Mesothelial cell of epicardium (in vitro differentiated cells): ENCODE results near the gene ADD1. TPM values are rescaled to one million over a fixed set of nuclear protein-coding genes. Genes with fewer than 3 reads are reported as not detected.

Experiments
- DNase-seq, 2 experiments: peaks; one replicate each; pipeline ENCODE4 v3.0.0; 2021; ENCODE audit warnings: low spot score in 2 of 2; ENCODE audit not compliant: unreplicated experiment in 2 of 2
- H3K27ac Mint-ChIP-seq: 2 replicates; pipeline ENCODE4 v1.8.0; 2021; ENCODE audit warnings: mixed read lengths
- H3K27me3 Mint-ChIP-seq: 2 replicates; pipeline ENCODE4 v1.8.0; 2021; ENCODE audit warnings: low read depth, mixed read lengths
- H3K36me3 Mint-ChIP-seq: 2 replicates; pipeline ENCODE4 v1.8.0; 2021; ENCODE audit warnings: mixed read lengths
- H3K4me1 Mint-ChIP-seq: 2 replicates; pipeline ENCODE4 v1.8.0; 2021; ENCODE audit warnings: mixed read lengths
- H3K4me3 Mint-ChIP-seq: 2 replicates; pipeline ENCODE4 v1.8.0; 2021; ENCODE audit warnings: mild to moderate bottlenecking, moderate library complexity, mixed read lengths
- H3K9me3 Mint-ChIP-seq: 2 replicates; pipeline ENCODE4 v1.8.0; 2021; ENCODE audit warnings: mixed read lengths
- total RNA-seq: library from RNA; stranded (reverse); gene quantifications from 3 replicates; pipeline ENCODE4 v1.2.1, GENCODE V29; 2021
- TF ChIP-seq, protein P1 (sequence below): fragments of 200-600 bp; sonication (generic); IDR thresholded peaks from one replicate; pipeline ENCODE4 v1.5.0; 2021; ENCODE audit warnings: antibody characterized with exemption; ENCODE audit not compliant: unreplicated experiment

The ADD1 gene
- total RNA-seq, 1 donor from 2014 or later, result 297 TPM

DNA sequence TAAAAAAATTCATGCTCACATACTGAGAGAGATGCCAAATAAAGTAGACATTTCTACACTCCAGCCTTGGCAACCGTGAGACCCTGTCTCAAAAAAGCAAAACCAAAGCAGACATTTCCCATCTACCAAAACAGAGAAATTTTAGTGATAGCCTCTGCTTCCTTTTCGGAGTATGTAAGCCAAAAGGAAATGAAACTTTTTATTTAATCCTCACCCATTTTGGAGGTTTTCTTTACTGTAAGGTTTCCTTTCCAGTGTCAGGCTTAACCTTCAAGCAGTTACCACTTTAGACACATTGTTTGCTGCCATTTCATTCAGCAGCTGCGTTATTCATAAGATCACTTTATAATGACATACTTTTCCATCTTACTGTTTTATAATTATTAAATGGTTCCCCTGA lies 15.9 kb downstream of the ADD1 start:
- Mint-ChIP-seq H3K27me3 (no peaks in the 10 kb centered on the region), H3K27ac (peak overlapping the region; percentile 97), H3K4me3 (no peak overlapping the region), H3K4me1 (peaks cover 57% of the 10 kb centered on the region), H3K36me3 (peaks cover 17% of the 10 kb centered on the region), H3K9me3 (peaks cover 5% of the 10 kb centered on the region)
- DNase-seq, result no peak
- TF ChIP-seq, protein P1, sequence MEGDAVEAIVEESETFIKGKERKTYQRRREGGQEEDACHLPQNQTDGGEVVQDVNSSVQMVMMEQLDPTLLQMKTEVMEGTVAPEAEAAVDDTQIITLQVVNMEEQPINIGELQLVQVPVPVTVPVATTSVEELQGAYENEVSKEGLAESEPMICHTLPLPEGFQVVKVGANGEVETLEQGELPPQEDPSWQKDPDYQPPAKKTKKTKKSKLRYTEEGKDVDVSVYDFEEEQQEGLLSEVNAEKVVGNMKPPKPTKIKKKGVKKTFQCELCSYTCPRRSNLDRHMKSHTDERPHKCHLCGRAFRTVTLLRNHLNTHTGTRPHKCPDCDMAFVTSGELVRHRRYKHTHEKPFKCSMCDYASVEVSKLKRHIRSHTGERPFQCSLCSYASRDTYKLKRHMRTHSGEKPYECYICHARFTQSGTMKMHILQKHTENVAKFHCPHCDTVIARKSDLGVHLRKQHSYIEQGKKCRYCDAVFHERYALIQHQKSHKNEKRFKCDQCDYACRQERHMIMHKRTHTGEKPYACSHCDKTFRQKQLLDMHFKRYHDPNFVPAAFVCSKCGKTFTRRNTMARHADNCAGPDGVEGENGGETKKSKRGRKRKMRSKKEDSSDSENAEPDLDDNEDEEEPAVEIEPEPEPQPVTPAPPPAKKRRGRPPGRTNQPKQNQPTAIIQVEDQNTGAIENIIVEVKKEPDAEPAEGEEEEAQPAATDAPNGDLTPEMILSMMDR, result no peak

DNA sequence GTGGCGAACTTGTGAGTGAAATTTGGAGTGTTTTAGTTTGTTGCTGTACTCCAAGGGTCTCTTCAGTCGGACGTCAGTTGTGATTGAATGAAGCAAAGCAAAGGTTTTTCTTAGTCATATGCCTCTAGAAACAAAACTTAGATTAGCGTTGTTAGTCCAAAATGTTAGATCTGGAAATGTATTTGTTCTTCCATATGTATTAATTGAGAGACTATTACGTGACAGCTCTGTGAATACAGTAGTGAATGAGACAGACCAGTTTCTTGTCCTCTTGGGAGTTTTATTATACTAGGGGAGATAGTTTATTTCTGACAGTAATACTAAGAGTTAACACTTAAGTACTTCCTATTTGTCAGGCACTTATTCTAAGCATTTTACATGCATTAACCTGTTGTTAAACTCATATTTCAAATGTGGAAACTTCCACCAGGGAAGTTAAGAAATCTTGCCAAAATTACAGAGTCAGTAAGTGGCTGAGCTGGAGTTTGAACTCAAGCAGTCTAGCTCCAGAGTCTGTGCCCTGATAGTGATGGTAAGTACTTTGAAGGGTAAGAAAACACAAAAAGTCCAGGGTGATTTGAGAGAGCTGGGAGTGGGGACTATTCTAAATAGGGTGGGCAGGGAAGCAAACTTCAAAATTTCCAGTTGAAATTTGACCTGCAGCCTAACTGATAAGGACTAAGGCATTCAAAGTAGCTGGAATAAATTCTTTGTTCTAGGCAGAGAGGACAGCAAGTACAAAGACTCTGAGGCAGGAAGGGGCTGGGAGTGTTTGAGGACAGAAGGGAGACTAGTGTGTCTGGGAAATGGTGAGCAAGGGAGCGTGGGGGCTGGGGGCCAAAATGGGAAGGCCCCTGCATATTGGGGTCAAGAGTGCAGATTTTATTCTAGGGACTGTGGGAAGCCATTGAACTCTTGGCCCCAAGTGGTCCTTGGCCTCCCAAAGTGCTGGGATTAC lies 17.0 kb downstream of the ADD1 start:
- H3K27me3 Mint-ChIP-seq, result no peaks in the 10 kb centered on the region

DNA sequence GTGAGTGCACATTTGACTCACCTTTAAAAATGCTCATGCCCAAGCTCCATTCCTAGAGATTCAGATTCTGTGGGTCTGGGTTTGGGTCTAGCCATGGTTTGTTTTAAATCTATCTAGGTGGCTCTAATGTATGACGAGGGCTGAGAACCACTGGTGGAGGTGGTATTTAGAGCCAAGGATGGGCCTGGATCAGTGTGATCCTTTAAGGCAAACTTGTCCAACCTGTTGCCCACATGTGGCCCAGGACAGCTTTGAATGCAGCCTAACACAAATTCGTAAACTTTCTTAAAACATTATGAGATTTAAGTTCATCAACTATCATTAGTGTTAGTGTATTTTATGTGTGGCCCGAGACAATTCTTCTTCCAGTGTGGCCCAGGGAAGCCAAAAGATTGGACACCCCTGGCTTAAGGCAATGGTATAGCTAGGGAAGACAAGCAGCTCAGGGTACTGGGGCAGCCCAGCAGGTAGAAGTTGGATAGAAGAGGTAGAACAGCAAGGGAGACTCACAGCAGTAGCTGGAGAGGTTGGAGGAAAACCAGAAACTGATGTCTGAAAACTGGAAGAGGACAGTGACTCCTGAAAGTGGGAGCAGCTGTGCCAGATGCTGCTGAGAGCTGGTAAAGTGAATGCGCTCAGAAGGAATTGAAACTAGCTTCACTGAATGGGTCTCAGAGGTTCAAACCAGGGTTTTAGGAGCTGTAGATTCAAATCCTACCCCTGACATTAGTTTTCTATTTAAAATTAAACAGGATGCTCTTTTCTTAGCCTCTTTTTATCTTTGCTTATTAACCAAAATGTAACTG lies 18.2 kb downstream of the ADD1 start:
- Mint-ChIP-seq H3K4me1 (peaks cover 68% of the 10 kb centered on the region), H3K36me3 (peaks cover 6% of the 10 kb centered on the region), H3K4me3 (no peak overlapping the region), H3K9me3 (no peaks in the 10 kb centered on the region), H3K27ac (peak overlapping the region; percentile 97), H3K27me3 (no peaks in the 10 kb centered on the region)
- no peak for DNase-seq
- TF ChIP-seq, protein P1, result no peak

More for the DNA sequence above, 17.0 kb downstream of the ADD1 start:
- no peak for DNase-seq
- Mint-ChIP-seq H3K9me3 (peaks cover 5% of the 10 kb centered on the region), H3K36me3 (peaks cover 10% of the 10 kb centered on the region), H3K4me3 (peak overlapping the region; percentile 11), H3K27ac (peak overlapping the region; percentile 97), H3K4me1 (peaks cover 58% of the 10 kb centered on the region)
- TF ChIP-seq, protein P1, result no peak

DNA sequence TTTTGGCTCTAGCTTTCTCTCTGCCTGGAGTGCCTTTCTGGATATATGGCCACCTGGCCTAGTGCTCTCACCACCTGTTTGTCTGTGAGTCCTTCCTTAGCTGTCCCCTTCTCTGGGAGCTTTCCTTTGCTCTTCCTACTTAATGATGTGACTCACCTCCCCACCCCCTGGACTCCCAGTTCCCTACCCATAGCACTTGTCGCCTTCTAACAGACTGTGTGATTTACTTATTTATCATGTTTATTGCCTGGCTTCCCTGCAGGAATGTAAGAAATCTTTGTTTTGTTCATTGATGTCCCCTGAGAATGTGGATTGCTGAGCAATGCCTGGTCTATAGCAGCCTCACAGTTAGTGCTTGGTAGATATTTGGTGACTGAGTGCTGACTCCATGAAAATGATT lies 18.9 kb downstream of the ADD1 start:
- H3K27me3 Mint-ChIP-seq, result no peaks in the 10 kb centered on the region
- no peaks in the 10 kb centered on the region for H3K9me3 Mint-ChIP-seq
- TF ChIP-seq, protein P1, result no peak
- DNase-seq, result no peak
- no peak overlapping the region for H3K4me3 Mint-ChIP-seq
- H3K27ac Mint-ChIP-seq, result peak overlapping the region; percentile 83
- peaks cover 5% of the 10 kb centered on the region for H3K36me3 Mint-ChIP-seq
- peaks cover 75% of the 10 kb centered on the region for H3K4me1 Mint-ChIP-seq

DNA sequence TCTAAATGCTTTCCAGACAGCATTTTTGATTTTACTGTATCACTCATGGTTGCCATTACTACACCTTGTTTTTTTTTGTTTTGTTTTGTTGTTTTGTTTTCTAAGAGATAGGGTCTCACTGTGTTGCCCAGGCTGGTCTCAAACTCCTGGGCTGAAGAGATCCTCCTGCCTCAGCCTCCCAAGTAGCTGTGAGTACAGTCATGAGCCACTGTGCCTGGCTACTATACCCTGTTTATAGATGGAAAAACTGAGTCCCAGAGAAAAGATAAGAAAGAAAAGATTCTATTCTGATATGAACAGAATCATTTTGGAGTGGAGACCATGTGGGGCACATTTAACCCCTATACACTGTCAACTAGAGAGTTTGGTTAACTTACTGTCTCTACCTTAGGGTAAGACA lies 20.0 kb downstream of the ADD1 start:
- H3K27ac Mint-ChIP-seq, result no peak overlapping the region
- no peaks in the 10 kb centered on the region for H3K9me3 Mint-ChIP-seq
- H3K4me1 Mint-ChIP-seq, result peaks cover 78% of the 10 kb centered on the region
- H3K4me3 Mint-ChIP-seq, result no peak overlapping the region
- DNase-seq, result no peak
- TF ChIP-seq, protein P1, result no peak
- H3K36me3 Mint-ChIP-seq, result no peaks in the 10 kb centered on the region
- H3K27me3 Mint-ChIP-seq, result no peaks in the 10 kb centered on the region
